T-helper 1 cell (primary cell): Measurements from ENCODE around the gene MYBL2.

ENCODE experiments used
- DNase-seq, 5 donors: peaks; one replicate each; pipeline ENCODE4 v3.0.0-alpha.2; 2012 to 2020

The MYBL2 gene

DNA sequence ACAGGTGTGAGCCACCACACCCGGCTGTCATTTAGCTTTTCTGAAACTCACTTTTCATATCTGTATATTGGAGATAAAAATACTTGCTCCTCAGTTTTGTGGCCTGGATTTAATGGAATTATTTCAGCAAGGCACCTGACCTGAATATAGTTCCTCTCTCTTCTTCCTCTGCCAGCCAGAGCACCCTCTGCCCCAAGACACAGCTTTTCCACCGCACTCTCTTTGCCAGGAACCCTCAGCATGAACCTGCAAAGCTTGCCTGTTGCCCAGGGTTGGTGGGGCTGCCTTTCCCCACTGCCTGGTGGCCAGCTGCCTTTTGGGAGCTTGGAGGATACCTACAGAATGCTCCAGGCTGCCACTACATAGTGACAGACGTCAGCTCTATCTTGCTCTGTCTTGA is 56.8 kb downstream of the MYBL2 start:
- no peak for DNase-seq

GRCh38 chr20:43724383-43724782 is 57.5 kb downstream of the MYBL2 start:
- DNase-seq: no peak

GRCh38 chr20:43725666-43726065 is 58.8 kb downstream of the MYBL2 start:
- DNase-seq: no peak

DNA sequence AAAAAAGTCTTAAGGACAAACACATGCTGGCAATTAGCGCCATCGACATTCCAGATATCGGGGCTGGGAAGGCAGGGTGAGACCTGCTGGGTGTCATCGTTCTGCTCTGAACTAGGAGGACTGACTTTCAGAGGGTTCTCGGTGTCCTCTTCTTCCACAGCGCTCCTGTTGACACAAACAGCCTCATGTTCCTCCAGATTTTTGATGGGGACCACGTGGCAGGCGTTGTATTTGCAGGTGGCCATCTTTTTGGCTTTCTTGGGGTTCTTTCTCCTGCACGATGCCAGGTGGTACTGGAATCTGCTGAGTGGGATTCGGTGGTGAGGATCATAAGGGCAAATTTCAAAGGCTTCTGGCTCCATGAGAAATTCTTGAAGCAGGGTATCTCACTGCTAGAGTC is 59.4 kb downstream of the MYBL2 start:
- DNase-seq: no peak

DNA sequence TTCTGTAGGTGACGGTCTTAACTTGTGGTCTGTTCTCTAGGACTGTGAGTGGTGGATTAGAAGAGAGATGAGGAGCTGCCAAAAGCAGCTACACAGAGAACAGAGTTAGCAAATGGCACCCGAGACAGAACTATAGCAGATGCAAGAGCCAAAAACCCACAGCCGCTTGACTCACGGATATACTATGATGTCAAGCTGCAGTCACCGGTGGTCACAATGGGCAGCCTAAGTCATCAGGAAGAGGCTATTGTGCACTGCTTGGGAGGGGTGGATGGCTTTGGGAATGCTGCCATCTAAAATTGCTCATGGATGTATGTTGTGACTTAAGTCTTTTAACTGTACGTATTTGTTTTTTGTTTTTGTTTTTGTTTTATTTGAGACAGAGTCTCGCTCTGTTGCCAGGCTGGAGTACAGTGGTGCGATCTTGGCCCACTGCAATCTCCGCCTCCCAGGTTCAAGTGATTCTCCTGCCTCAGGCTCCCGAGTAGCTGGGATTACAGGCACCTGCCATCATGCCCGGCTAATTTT is 60.0 kb downstream of the MYBL2 start, which contains the start of gene GTSF1L:
Gene GTSF1L (minus strand): TSS at position 192 of the 528 bp plus-strand sequence. CDS start 308 bp downstream, outside the sequence.
- DNase-seq: no peak

DNA sequence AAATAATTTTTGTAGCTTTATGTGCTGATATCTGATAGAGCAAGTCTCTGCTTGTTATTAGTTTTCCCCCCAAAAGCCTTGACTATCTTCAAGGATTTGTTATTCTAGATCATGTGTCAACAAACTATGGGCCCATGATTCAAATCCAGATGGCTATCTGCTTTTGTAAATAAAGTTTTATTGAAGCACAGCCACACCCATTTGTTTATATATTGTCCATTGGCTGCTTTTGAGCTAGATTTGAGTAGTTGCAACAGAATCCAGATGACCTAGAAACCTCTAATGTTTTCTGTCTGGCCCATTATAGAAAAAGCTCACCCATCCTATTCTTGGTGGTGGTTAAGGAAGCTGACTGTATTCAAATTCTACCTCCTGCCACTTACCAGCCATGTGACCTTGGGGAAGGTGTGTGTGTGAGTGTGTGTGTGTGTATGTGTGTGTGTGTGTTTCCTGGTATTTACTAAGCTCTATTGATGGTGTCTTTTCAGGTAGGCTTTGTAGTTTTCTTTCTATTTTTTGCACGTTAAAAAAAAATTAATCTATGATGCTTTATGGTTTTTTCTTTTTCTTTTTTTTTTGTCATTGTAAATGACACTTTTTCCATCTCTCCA is 61.2 kb downstream of the MYBL2 start:
- peak in 2 of 5 donors; percentile 20 to 32 for DNase-seq

GRCh38 chr20:43728686-43729255 is 61.9 kb downstream of the MYBL2 start:
- peak in 1 of 5 donors; percentile 46 for DNase-seq

- DNase-seq: no peak
Measured at GRCh38 chr20:43731469-43731868, 64.6 kb downstream of the MYBL2 start.

- DNase-seq: no peak
Measured at GRCh38 chr20:43731927-43732326, 65.0 kb downstream of the MYBL2 start.

DNA sequence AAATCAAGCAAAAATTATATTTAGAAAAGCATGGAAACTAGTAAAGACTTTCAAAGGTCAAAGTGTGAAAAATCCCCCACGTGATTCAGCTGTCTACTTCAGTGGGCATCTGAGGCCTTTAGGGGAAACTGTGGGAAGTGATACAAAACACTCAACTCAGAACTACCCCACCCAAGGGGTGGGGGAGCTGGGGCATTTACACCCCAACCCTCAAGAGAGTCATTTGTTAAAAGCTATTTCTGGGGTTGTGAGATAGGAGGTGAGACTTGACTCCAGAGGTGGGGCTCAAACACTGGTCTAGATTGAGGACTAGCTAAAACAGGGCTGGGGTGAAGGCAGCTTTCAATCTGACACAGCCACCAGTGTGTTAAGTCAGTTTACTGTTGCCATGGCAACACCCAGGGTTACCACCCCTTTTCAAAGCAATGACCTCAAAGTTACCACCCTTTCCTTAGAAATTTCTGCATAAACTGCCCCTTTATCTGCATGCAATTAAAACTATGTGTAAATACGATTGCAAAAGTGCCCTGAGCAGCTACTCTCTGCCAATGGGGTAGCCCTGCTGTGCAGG is 69.8 kb downstream of the MYBL2 start:
- DNase-seq: peak in 1 of 5 donors; percentile 73

DNA sequence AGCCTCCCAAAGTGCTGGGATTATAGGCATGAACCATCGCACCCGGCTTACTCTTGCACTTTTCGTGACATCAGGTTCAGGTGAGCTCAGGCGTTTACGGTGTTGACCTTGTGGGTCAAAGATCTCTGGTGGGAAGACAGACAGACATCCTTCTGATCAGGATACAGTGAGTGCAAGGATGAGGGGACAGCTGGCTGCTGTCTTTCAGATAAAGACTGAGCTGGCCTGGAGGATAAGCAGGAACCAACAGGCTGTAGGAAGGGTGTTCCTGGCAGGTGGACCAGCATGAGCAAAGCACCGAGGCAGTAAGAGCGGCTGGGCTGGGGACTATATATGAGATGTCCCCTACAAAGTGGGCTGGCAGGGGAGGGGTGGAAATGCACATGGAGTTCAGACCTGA is 71.0 kb downstream of the MYBL2 start:
- no peak for DNase-seq

- no peak for DNase-seq
Measured at GRCh38 chr20:43739148-43739749, 72.3 kb downstream of the MYBL2 start.

DNA sequence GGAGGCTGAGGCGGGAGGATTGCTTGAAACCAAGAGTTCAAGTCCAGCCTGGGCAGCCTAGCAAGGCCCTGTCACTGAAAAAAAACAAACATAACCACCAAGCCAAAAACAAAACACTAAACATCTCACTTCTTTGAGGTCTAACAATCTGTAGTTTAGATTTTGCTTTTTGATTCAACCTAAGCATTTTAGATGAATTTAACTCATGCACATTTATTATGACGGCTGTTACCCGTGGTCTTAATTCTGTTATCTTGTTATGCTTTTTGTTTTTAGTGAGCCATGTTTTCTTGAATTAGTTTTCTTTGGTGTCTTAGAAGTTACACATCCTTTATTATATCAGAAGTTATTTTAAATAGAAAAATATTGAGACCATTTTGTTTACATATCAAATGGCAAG is 73.7 kb downstream of the MYBL2 start:
- DNase-seq: no peak

DNA sequence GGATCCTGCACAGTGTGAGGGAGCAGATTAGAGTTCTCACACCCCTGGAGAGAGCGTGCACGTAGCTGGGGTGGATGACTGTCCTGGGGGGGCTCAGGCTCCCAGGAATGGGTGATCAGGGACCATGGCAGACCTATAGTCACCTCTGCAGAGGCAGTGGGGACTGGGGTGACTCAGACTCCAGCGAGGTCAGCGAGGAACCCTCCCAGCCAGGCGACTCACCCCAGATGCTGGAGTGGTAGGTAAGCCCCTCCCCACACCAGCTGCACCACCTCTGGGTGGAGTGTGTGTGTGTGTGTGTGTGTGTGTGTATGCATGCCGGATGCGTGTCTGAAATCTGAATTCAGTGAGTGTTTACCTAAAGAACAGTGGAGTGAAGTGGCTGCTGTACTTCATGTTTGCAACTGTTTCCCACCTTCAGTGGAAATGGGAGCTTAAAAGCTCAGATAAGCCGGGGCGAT is 77.3 kb downstream of the MYBL2 start:
- no peak for DNase-seq

DNA sequence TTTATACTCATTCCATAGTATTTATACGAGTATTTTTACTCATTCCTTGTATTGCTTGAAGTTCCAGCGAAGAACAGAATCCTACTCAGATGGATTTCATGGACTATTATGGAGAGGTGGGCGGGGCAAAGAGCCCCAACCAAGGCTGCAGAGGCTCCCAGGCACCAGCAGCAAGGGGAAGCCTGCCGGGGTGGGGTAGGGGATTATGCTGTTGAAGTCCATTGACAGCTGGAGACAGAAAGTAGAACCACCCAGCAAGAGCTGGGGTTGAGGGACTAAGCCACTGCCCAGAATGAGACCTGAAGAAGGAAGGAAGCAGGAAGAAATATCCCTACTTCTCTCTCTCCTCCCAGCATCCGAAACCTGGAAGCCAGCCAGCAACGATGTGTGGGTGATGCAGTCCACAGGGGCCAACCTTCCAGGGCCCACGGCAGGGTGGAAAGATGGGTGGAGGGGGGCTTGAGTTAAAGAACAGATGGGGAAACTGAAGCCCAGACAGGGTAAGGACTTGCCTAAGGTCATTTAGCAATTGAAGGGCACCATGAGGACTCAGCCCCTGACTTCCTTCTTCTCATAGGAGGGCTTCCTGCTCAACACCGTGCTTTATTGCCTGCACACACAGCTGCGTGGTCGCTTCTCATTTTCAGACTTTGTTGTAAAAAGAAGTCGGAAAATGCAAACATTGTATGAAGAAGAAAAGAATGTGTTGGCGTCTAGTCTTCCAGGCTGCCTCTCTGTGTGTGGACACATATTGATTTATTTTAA is 78.2 kb downstream of the MYBL2 start:
- no peak for DNase-seq

- no peak for DNase-seq
Measured at GRCh38 chr20:43746344-43747137, 79.6 kb downstream of the MYBL2 start.

DNA sequence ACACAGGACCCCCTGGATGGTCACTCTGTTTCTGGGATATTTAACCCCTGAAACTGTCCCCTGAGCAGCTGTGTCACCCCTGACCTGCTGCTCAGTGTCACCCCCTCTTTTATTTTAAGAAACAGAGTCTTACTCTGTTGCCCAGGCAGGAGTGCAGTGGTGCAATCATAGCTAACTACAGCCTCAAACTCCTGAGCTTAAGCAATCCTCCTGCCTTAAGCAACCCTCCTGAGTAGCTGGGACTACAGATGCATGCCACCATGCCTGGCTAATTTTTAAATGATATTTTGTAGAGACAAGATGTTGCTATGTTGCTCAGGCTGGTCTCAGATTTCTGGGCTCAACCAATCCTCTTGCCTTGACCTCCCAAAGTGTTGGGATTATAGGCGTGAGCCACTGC is 81.4 kb downstream of the MYBL2 start:
- no peak for DNase-seq

DNA sequence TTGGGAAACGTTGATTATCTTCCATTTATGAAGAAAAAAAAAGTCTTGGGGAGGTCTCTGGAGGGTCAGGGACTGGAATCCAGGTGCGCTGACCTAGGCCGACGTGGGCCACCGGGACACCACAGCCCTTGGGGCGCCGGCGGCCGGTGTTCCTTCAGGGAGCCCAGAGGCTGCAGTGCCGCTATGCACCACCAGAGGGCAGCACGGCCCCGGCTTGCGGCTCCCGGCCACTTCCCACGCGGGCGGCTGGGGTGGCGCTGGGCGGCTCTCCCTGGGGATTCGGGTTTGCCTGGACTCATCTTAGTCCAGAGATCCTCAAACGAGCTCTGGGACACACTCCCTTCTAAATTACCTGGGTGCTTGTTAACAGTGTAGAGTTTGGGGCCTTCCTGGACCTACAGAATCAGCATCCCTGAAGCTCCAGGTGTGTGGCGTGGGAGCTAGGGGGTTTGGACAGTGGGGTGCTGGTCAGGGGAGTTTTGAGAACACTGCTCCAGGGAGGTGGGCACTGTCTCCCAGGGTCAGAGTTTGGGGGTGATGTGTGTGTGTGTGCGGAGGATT is 82.9 kb downstream of the MYBL2 start:
- DNase-seq: peak; percentile 58 to 79 (median 72)

- no peak for DNase-seq
Measured at GRCh38 chr20:43750774-43751166, 83.9 kb downstream of the MYBL2 start.

GRCh38 chr20:43751167-43752050 is 84.5 kb downstream of the MYBL2 start:
- DNase-seq: peak in 1 of 5 donors; percentile 98

DNA sequence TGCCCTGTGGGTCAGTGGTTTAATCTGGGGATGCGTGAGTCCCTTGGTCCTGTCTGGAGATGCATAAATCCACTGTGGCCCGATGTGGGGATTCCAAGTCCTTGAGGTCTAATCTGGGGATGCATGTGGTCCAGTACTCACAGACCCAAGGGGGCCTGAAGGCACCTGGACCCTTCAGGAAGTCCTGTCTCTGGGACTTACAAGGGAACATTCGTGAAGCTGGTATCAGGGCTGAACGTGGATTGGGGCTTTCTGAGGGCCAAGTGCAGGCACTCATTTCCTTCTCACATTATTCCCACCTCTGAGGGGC is 85.1 kb downstream of the MYBL2 start:
- DNase-seq: no peak
